Endothelial cell (in vitro differentiated cells): ENCODE data around the gene CDH26. TPM values are rescaled to one million over a fixed set of nuclear protein-coding genes. Genes with fewer than 3 reads are reported as not detected.
A peak's percentile ranks its signal among the peaks of the same experiment; 100 is the strongest.

ENCODE experiments used
- DNase-seq: peaks from one replicate; pipeline ENCODE4 v3.0.0; 2021; ENCODE audit warnings: low spot score
- H3K27ac Mint-ChIP-seq: one replicate; pipeline ENCODE4 v1.8.0; 2021; ENCODE audit warnings: mixed read lengths, inconsistent platforms; ENCODE audit not compliant: unreplicated experiment
- H3K27me3 Mint-ChIP-seq: one replicate; pipeline ENCODE4 v1.8.0; 2021; ENCODE audit warnings: mild to moderate bottlenecking, moderate library complexity, mixed read lengths, inconsistent platforms; ENCODE audit not compliant: unreplicated experiment
- H3K36me3 Mint-ChIP-seq: one replicate; pipeline ENCODE4 v1.8.0; 2021; ENCODE audit warnings: mild to moderate bottlenecking, low read depth, mixed read lengths, inconsistent platforms; ENCODE audit not compliant: unreplicated experiment
- H3K4me1 Mint-ChIP-seq: one replicate; pipeline ENCODE4 v1.8.0; 2021; ENCODE audit warnings: mild to moderate bottlenecking, mixed read lengths, inconsistent platforms; ENCODE audit not compliant: unreplicated experiment
- H3K4me3 Mint-ChIP-seq: one replicate; pipeline ENCODE4 v1.8.0; 2021; ENCODE audit warnings: mild to moderate bottlenecking, mixed read lengths, inconsistent platforms; ENCODE audit not compliant: unreplicated experiment
- H3K9me3 Mint-ChIP-seq: one replicate; pipeline ENCODE4 v1.8.0; 2021; ENCODE audit warnings: mixed read lengths, inconsistent platforms; ENCODE audit not compliant: unreplicated experiment
- total RNA-seq: library from RNA; stranded (reverse); fragmentation: NEBNext Ultra II Directional; extraction: Animal tissue kit (Norgen Biotek cat#: 25700); gene quantifications from one replicate; pipeline ENCODE4 v1.2.1, GENCODE V29; 2021; ENCODE audit not compliant: unreplicated experiment
- TF ChIP-seq, protein P1 (sequence below): fragments of 200-600 bp; sonication (generic); IDR thresholded peaks from one replicate; pipeline ENCODE4 v1.5.0; 2021; ENCODE audit warnings: antibody characterized with exemption; ENCODE audit not compliant: unreplicated experiment

CDH26 gene
- total RNA-seq, 1 donor from 2014 or later: 5.4 TPM

DNA sequence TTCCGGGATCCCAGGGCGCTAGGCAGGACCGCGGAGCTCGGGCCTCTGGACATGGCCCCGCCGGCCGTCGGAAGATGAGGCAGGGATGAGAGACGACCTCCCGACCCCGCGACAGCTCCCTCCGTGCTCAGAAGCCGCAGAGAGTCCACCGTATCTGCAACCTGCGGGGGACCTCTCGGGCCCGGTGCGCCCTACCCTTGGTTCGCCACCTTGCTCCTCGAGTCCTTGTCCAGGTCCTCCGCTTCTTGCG, 18.4 kb upstream of the CDH26 start:
- H3K27ac Mint-ChIP-seq: peak overlapping the region; percentile 57
- TF ChIP-seq, protein P1, sequence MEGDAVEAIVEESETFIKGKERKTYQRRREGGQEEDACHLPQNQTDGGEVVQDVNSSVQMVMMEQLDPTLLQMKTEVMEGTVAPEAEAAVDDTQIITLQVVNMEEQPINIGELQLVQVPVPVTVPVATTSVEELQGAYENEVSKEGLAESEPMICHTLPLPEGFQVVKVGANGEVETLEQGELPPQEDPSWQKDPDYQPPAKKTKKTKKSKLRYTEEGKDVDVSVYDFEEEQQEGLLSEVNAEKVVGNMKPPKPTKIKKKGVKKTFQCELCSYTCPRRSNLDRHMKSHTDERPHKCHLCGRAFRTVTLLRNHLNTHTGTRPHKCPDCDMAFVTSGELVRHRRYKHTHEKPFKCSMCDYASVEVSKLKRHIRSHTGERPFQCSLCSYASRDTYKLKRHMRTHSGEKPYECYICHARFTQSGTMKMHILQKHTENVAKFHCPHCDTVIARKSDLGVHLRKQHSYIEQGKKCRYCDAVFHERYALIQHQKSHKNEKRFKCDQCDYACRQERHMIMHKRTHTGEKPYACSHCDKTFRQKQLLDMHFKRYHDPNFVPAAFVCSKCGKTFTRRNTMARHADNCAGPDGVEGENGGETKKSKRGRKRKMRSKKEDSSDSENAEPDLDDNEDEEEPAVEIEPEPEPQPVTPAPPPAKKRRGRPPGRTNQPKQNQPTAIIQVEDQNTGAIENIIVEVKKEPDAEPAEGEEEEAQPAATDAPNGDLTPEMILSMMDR: no peak
- H3K4me1 Mint-ChIP-seq: peaks cover 11% of the 10 kb centered on the region
- no peaks in the 10 kb centered on the region for H3K36me3 Mint-ChIP-seq
- no peak for DNase-seq
- H3K9me3 Mint-ChIP-seq: no peaks in the 10 kb centered on the region
- peaks cover 12% of the 10 kb centered on the region for H3K27me3 Mint-ChIP-seq
- H3K4me3 Mint-ChIP-seq: peak overlapping the region; percentile 89

DNA sequence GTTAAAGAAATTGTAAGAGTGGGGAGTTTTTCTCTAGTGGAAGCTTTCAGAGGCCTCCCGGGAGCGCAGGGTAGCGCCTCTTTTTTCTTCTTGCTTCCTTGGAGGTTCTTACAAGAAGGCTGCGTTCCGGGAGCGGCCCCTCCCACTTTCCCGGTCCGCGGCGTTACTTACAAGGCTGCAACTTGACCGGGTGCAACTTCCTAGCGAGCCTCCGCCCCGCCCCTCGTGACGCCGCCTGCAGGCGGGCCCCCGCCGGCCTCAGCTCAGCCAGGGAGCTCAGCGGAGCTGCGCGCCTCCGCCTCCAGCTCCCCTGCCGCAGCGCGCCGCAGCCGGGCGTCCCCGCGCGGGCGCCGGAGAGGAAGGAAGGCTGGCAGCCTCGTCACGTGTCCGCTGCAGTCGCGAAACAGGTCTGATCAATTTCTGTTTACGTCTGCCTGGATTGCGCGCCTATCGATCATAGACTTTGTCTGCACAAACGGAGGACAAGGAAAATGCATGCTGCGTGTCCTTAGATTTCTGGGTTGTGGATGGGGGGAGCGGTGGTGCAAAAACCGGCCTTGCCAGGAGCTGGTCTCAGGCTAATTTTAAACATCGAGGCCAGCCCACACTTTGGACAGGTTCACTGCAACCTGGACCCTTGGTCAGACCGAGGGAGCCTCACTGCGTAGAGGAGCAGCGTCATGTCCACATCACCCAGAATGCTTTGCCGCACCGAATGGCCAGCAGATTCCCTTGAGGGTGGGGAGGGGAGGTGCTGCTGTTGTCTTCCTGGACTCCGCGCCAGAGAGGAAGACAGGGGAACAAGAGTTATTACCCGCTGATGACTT, 17.9 kb upstream of the CDH26 start, which contains the start of the genes FAM217B and PPP1R3D:
FAM217B (plus strand) TSS at position 261 of the 827 bp plus-strand sequence. CDS start 3,555 bp downstream, outside the sequence.
PPP1R3D (minus strand) TSS at position 177 of the 827 bp plus-strand sequence. CDS start 374 bp downstream, outside the sequence.
- H3K27ac Mint-ChIP-seq: peak within 1 kb of the TSS; percentile 95
- peak within 1 kb of the TSS; percentile 96 for H3K4me3 Mint-ChIP-seq
- peaks cover 11% of the 10 kb centered on the region for H3K4me1 Mint-ChIP-seq
- no peaks in the 10 kb centered on the region for H3K36me3 Mint-ChIP-seq
- H3K27me3 Mint-ChIP-seq: peaks cover 12% of the 10 kb centered on the region
- no peaks in the 10 kb centered on the region for H3K9me3 Mint-ChIP-seq
- DNase-seq: peak; percentile 95
- TF ChIP-seq, protein P1: peak; percentile 27

DNA sequence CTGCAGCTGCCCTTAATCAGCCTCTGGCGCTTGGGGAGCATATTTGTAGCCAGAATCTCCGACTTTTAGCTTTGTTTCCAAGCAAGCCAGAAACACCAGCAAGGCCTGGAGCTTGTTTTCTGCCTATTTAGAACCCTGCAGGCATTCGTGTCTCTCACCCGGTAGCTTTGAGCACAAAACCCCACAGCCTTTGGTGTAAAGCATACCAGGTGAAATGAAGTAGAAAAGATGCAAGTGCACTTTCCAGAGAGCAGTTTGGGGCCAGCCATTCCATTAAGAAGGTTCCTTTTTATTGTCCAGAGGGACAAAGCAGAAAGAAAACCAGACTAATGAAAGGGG, 17.3 kb upstream of the CDH26 start:
- Mint-ChIP-seq H3K9me3 (no peaks in the 10 kb centered on the region), H3K27ac (peak overlapping the region; percentile 95), H3K4me1 (peaks cover 11% of the 10 kb centered on the region), H3K27me3 (peaks cover 12% of the 10 kb centered on the region), H3K4me3 (peak overlapping the region; percentile 96), H3K36me3 (no peaks in the 10 kb centered on the region)
- TF ChIP-seq, protein P1: no peak
- DNase-seq: no peak

DNA sequence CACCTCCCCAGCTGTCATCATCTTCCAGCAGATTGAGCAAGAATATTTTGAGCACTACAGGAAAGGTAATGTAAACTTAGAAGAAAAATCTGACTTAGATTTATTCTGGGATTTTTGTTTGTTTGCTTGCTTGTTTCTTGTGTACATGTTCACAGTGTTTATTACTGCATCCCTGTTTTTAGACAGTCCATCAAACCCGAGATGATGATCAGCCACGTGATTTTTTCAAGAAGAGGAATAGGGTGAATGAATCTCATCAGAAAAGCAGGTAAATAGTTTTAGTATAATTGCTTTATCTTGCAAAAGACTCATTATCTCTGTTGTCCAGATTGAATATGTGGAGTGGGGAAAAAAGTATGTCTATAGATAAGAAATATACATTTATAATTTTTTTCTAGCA, 16.0 kb upstream of the CDH26 start:
- TF ChIP-seq, protein P1: no peak
- Mint-ChIP-seq H3K9me3 (no peaks in the 10 kb centered on the region), H3K36me3 (no peaks in the 10 kb centered on the region), H3K27ac (no peak overlapping the region), H3K27me3 (peaks cover 12% of the 10 kb centered on the region), H3K4me3 (no peak overlapping the region), H3K4me1 (peaks cover 11% of the 10 kb centered on the region)
- no peak for DNase-seq

DNA sequence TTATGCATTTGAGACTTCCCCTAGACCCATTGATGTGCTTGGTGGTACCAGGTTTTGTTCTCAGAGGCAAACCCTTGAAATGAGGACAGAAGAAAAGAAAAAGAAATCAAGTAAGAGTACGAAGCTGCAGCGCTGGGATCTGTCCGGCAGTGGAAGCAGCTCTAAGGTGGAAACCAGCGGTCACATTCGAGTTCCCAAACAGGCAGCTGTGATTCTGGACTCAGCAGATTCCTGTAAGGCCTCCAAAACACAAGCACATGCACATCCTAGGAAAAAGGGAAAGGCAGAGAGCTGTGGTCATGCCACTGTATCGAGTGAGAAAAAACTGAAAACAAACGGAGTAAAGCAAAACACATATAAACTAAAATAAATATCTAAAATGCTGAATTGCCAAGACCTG, 13.5 kb upstream of the CDH26 start:
- TF ChIP-seq, protein P1: no peak
- H3K9me3 Mint-ChIP-seq: no peaks in the 10 kb centered on the region
- H3K4me3 Mint-ChIP-seq: no peak overlapping the region
- peaks cover 4% of the 10 kb centered on the region for H3K4me1 Mint-ChIP-seq
- peaks cover 4% of the 10 kb centered on the region for H3K27me3 Mint-ChIP-seq
- H3K36me3 Mint-ChIP-seq: no peaks in the 10 kb centered on the region
- no peak overlapping the region for H3K27ac Mint-ChIP-seq
- DNase-seq: no peak
